Muscle layer of duodenum (tissue), 2 donors: Measurements from ENCODE around the gene NECTIN1.

ENCODE experiments used
- H3K27ac ChIP-seq: one replicate; pipeline ENCODE4 v1.7.0; 2013; ENCODE audit warnings: mild to moderate bottlenecking, low read length
- H3K27me3 ChIP-seq: one replicate; pipeline ENCODE4 v1.7.0; 2013; ENCODE audit warnings: low read depth, mild to moderate bottlenecking, control low read depth, low read length
- H3K36me3 ChIP-seq, 2 donors: one replicate each; pipeline ENCODE4 v1.7.0; 2013; ENCODE audit warnings: low read length in 2 of 2, control low read depth in 1 of 2, mild to moderate bottlenecking in 1 of 2; ENCODE audit not compliant: insufficient read depth in 2 of 2, control insufficient read depth in 1 of 2
- H3K4me1 ChIP-seq, 2 donors: one replicate each; pipeline ENCODE4 v1.7.0; 2013; ENCODE audit warnings: low read length in 2 of 2, mild to moderate bottlenecking in 2 of 2, control low read depth in 1 of 2, moderate library complexity in 1 of 2; ENCODE audit not compliant: insufficient read depth in 2 of 2, control insufficient read depth in 1 of 2
- H3K4me3 ChIP-seq, 2 donors: one replicate each; pipeline ENCODE4 v1.7.0; 2013; ENCODE audit warnings: low read length in 2 of 2, low read depth in 1 of 2, mild to moderate bottlenecking in 1 of 2
- H3K9me3 ChIP-seq, 2 donors: one replicate each; pipeline ENCODE4 v1.7.0; 2013; ENCODE audit warnings: low read length in 2 of 2, control low read depth in 1 of 2, mild to moderate bottlenecking in 1 of 2; ENCODE audit not compliant: control insufficient read depth in 1 of 2
- donor health status: healthy.

Gene NECTIN1

DNA sequence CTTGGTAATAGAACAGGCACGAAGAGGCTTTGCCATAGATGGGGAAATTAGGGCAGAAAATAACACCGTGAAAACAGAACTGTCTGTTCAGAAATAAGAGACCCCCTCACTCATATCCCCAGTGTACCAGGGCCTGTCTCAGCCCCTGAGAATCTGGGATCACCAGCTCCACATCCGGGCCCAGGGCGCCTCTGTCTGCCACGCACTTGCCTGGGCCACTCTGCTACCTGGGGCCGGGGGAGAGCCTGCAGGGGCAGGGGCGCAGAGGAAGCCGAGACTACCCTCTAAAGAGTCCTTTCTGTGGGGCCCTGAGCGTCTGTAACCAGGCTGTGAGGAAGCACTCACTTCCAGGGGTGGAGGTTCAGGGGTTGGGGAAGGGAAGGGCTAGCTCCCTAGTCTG lies 19.8 kb downstream of the NECTIN1 start:
- Histone ChIP-seq H3K9me3 (no peaks in the 10 kb centered on the region), H3K27me3 (no peaks in the 10 kb centered on the region), H3K27ac (no peak overlapping the region), H3K4me3 (no peak overlapping the region), H3K4me1 (peaks cover 0 to 10% of the 10 kb centered on the region in 2 donors), H3K36me3 (no peaks in the 10 kb centered on the region)

DNA sequence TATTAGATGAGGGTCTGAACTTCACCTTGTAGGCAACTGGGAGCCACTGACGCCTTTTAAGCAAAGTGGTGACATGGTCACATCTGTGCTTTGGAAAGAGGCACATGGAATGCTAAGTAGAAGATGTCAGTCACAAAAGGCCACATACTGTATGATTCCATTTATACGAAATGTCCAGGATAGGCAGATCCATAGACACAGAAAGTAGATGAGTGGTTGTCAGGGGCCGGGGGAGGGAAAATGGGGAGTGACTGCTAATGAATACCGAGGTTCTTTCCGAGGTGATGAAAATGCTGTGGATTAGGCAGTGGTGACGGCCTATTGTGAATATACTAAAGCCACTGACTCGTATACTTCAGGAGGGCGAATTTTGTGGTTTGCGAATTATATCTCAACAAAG lies 20.6 kb downstream of the NECTIN1 start:
- H3K4me1 ChIP-seq, result peaks cover 0 to 10% of the 10 kb centered on the region in 2 donors
- no peaks in the 10 kb centered on the region for H3K9me3 ChIP-seq
- H3K27me3 ChIP-seq, result no peaks in the 10 kb centered on the region
- H3K27ac ChIP-seq, result no peak overlapping the region
- no peaks in the 10 kb centered on the region for H3K36me3 ChIP-seq
- no peak overlapping the region for H3K4me3 ChIP-seq

DNA sequence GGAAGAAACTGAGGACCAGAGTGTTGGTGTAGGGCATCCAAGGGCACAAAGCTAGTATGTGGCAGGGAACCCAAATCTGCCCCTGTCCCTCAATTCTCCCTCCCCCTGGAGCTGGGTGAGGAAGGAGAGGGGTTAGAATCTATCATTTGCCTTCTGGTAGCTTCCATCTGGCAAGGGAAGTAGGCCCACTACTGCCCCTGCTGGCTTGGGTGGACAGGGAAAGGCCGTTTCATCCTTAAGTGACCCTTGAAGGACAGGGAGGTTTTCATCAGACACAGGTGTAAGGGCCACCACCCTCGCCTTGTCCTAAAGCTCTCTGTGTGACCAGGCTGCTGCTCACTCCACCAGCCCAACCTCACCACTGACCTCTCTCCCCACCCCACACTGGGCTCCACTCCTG lies 22.1 kb downstream of the NECTIN1 start:
- Histone ChIP-seq H3K27me3 (no peaks in the 10 kb centered on the region), H3K4me1 (peaks cover 0 to under 1% of the 10 kb centered on the region in 2 donors), H3K36me3 (no peaks in the 10 kb centered on the region), H3K4me3 (no peak overlapping the region), H3K9me3 (no peaks in the 10 kb centered on the region), H3K27ac (no peak overlapping the region)

DNA sequence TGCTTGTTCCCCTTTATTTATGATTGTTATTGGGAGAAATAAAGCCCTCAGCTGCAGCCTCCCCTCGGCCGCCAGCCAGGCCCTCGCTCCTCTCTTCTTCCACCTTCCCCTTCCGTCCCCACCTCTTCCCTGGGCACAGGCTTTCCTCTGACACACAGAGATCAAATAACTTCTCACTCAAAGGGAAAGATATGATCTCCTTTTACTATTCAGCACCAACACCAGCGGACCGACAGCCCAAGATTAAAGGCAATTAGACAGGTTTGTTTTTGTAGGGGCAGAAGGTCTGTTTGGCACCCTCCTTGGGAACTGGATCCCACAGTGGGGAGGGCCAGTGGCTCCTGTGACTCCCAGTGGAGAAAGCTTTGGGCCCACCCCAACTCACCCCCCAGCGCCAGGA lies 23.0 kb downstream of the NECTIN1 start:
- H3K36me3 ChIP-seq, result no peaks in the 10 kb centered on the region
- H3K4me3 ChIP-seq, result no peak overlapping the region
- no peak overlapping the region for H3K27ac ChIP-seq

DNA sequence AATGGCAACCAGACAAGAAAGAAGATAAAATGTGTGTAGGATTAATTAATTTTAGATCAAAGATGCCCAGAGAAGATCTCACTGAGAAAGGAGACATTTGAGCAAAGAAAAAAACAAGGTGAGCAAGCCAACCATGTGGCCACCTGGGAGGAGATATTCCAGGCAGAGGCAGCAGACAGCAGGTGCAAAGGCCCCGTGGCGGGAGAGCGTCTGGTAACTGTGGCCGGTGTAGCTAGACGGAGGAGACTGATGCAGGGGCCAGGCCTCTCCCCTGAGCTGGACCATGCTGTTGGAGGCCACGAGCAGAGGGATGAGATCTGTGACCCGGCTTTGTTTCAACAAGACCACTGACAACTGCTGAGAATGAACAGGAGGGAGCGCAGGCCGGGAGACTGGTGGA lies 23.6 kb downstream of the NECTIN1 start:
- H3K4me3 ChIP-seq, result no peak overlapping the region
- no peak overlapping the region for H3K27ac ChIP-seq
- no peaks in the 10 kb centered on the region for H3K36me3 ChIP-seq
- H3K4me1 ChIP-seq, result no peaks in the 10 kb centered on the region
- no peaks in the 10 kb centered on the region for H3K27me3 ChIP-seq
- H3K9me3 ChIP-seq, result no peaks in the 10 kb centered on the region

More for the DNA sequence above, 23.0 kb downstream of the NECTIN1 start:
- Histone ChIP-seq H3K27me3 (no peaks in the 10 kb centered on the region), H3K9me3 (no peaks in the 10 kb centered on the region), H3K4me1 (no peaks in the 10 kb centered on the region)

DNA sequence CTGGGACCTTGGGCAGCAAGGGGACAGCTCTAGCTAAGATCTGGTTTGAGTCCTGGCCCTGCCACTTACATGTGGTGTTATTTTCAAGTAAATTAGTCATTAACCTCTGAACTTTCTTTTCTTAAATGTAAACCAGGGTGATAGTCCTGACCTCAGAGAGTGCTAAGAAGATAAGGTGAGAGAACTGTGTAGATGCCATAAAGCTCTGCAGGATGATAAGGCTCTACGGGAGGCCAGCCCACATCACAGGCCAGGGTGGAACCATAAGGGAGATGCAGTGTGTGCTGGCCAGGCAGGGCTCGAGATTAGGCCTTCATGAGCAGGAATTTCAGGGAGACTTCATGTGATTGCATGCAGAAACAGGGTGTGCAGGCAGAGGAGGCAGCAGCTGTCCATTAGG lies 24.2 kb downstream of the NECTIN1 start:
- Histone ChIP-seq H3K27ac (no peak overlapping the region), H3K27me3 (no peaks in the 10 kb centered on the region), H3K4me3 (no peak overlapping the region), H3K36me3 (no peaks in the 10 kb centered on the region), H3K9me3 (no peaks in the 10 kb centered on the region), H3K4me1 (no peaks in the 10 kb centered on the region)

DNA sequence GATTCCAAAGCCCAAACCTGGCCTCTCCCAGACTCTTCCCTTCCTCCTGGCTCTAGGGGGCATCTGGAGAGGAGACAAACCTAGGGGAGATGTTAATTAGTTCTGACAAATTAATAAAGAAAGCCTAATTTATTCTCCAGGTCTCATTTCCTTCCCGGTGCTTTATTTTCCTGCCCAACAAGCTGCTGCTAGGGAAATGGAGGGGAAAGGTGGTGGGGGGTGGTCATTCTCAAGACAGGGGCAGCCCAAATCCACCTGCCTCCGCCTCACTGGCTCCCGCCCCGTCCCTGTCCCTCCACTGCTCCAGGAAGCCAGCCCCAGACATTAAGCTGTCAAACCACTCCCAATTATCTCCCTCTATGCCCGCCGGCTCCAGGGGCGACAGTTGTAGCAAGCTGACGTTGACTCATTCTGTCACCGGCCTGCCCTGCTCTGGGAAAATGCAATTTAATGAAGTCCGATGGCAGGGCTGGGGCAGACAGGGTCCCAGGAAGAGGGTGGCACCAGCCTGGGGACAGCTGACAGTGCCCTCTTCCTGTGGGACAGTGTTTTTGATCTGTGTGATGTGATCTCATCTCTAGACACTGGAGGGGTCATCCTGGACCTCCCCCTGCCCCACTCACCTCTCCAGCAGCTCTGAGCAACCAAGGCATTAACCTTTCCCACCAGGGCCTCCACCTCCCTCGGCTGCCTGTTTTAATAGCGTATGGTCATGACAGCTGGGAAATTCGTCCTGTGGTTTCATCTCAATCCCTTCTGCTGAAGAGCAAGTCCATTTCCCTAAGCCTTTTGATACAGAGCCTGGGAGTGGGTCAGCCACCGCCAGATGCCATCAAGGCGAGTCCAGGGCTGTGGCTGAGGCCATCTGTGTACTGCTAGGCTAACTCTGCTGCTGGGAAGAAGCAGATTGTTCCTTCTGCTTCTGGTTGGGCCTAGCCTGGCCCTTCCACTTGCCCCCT lies 27.1 kb downstream of the NECTIN1 start:
- Histone ChIP-seq H3K4me3 (no peak overlapping the region), H3K36me3 (no peaks in the 10 kb centered on the region), H3K4me1 (peaks cover 0 to 7% of the 10 kb centered on the region in 2 donors), H3K27ac (no peak overlapping the region), H3K9me3 (no peaks in the 10 kb centered on the region), H3K27me3 (no peaks in the 10 kb centered on the region)

DNA sequence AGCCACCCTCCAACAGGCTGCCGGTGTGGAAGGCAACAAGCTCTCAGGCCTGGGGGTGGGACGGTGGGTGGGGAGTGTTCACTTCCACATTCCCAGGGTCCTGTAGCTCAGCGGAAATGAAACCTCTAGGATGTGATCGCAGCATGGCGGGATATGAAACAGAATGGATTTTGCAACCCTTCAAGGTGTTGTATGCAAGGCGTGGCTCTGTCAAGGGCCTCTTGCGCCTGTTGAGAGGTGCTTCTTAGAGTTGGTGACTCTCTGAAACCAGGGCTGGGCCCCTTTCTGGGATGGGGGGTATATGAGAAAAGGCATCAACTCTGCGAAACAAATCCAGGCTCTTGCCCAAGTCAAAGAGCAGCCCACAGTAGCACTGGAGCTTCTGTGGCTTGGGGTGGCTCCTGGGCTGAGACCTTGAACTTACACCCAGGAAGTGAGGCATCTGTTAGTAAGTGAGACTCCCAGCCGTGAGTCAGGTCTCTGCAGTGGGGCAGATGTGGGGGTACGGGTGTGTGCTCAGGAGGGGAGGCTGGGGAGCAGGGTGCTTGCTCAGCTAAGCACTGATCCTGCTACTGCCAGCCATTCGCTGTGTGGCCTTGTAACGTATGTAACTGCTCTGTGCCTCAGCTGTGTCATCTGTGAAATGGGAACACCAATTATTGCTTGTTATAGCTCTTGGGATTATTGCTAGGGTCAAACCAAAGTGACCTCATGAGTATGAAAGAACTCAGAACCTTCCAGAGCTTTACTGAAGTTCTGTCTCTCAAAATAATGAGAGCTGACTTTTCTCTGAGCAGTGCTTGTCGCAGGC lies 28.3 kb downstream of the NECTIN1 start:
- H3K27ac ChIP-seq, result no peak overlapping the region
- H3K9me3 ChIP-seq, result no peaks in the 10 kb centered on the region
- H3K36me3 ChIP-seq, result no peaks in the 10 kb centered on the region
- H3K4me3 ChIP-seq, result no peak overlapping the region
- H3K4me1 ChIP-seq, result peaks cover 0 to 7% of the 10 kb centered on the region in 2 donors
- no peaks in the 10 kb centered on the region for H3K27me3 ChIP-seq

DNA sequence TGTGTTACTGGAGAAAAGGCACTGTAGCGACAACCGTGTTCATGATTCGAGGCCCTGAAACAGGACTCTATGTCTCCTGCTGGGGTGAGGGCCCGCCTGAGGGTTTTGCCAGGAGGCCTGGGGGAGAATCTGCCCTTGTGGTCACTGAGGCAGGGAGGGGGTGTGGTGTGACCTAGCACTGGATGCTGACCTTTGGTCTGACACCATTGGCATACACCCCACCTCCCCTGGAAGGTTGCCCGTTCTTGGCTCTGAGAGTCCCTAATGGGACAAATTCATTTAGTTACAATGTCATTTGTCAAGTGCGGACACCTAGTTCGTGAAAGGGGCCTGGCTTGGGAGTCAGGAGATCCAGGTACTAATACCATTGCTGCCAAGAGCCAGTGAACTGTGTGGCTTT lies 29.0 kb downstream of the NECTIN1 start:
- H3K27ac ChIP-seq, result no peak overlapping the region

DNA sequence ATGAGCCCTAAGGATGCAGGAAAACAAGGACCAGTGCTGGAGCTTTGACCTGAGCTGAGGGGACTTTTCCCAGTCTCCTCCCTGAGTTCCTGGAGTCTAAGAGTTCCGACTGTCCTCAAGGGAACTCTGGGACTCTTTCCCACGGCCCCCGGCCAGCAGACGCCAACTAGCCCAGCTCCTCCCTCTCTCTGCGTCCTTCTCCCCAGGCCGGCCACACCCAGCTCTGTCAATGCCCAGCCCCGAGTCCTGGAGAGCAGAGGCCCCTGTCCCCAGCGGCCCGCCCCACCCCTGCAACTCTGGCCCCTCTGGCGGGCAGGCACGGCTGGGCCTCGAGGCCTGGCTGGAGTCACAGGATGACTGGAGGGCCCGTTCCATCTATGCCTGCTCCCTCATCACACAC lies 29.8 kb downstream of the NECTIN1 start:
- no peaks in the 10 kb centered on the region for H3K9me3 ChIP-seq
- H3K4me1 ChIP-seq, result peaks cover 0 to 7% of the 10 kb centered on the region in 2 donors
- no peaks in the 10 kb centered on the region for H3K36me3 ChIP-seq
- no peaks in the 10 kb centered on the region for H3K27me3 ChIP-seq
- H3K27ac ChIP-seq, result no peak overlapping the region
- H3K4me3 ChIP-seq, result no peak overlapping the region

More for the DNA sequence above, 29.0 kb downstream of the NECTIN1 start:
- no peak overlapping the region for H3K4me3 ChIP-seq
- H3K36me3 ChIP-seq, result no peaks in the 10 kb centered on the region
- peaks cover 0 to 7% of the 10 kb centered on the region in 2 donors for H3K4me1 ChIP-seq
- H3K9me3 ChIP-seq, result no peaks in the 10 kb centered on the region
- no peaks in the 10 kb centered on the region for H3K27me3 ChIP-seq

DNA sequence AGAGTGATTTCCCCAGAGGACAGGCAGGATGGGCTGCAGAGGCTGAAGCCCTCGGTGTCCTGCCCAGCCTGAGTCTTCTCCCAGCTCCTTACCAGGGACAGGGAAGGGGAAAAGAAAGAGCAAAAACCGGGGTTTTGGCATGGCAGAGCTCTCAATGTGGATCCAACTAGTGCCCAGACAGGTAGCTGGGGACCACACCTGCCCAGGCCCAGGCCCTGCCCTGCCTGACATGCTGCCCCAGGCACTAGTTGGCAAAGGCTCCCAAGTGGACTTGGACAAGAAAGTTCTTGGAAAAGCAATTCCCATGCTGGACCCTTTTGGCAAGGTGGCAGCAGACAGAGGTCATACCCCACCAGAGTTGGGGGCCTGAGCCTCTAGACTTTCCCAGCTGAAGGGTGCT lies 31.1 kb downstream of the NECTIN1 start:
- H3K27ac ChIP-seq, result no peak overlapping the region
- H3K36me3 ChIP-seq, result no peaks in the 10 kb centered on the region
- no peak overlapping the region for H3K4me3 ChIP-seq
- no peaks in the 10 kb centered on the region for H3K27me3 ChIP-seq
- H3K9me3 ChIP-seq, result no peaks in the 10 kb centered on the region
- peaks cover 0 to 7% of the 10 kb centered on the region in 2 donors for H3K4me1 ChIP-seq
